Renal cortex interstitium (tissue), 11 donors: ENCODE data around the gene MICAL2. TPM values are rescaled to one million over a fixed set of nuclear protein-coding genes. Genes with fewer than 3 reads are reported as not detected.

ENCODE experiments used
- DNase-seq, 11 donors: peaks; one replicate each; pipeline ENCODE4 v3.0.0-alpha.2; 2013; ENCODE audit warnings: low read depth in 9 of 11, low spot score in 4 of 11; ENCODE audit errors: extremely low read depth in 1 of 11
- polyA plus RNA-seq, 3 donors: library from polyadenylated mRNA; unstranded; fragments of 120-200 nt; gene quantifications; one replicate each; pipeline ENCODE4 v1.2.1, GENCODE V29; 2013; ENCODE audit not compliant: insufficient read length in 3 of 3

MICAL2 gene
- polyA plus RNA-seq, 3 donors: 5.8 to 8.5 (median 6.5) TPM

GRCh38 chr11:12207384-12208150 lies 97.2 kb downstream of the MICAL2 start:
- DNase-seq: no peak

- no peak for DNase-seq
These were observed 98.7 kb downstream of the MICAL2 start for GRCh38 chr11:12209096-12209495.

GRCh38 chr11:12210200-12210599 lies 99.8 kb downstream of the MICAL2 start:
- DNase-seq: no peak

- DNase-seq: no peak
These were observed 101.1 kb downstream of the MICAL2 start for GRCh38 chr11:12211331-12212065.

- DNase-seq: no peak
These were observed 101.9 kb downstream of the MICAL2 start for GRCh38 chr11:12212174-12212820.

GRCh38 chr11:12212821-12213185 lies 102.4 kb downstream of the MICAL2 start:
- no peak for DNase-seq

- no peak for DNase-seq
These were observed 103.5 kb downstream of the MICAL2 start for GRCh38 chr11:12213883-12214282.

- no peak for DNase-seq
These were observed 104.4 kb downstream of the MICAL2 start for GRCh38 chr11:12214751-12215150.

GRCh38 chr11:12215181-12215593 lies 104.8 kb downstream of the MICAL2 start:
- DNase-seq: no peak

- DNase-seq: no peak
These were observed 105.7 kb downstream of the MICAL2 start for GRCh38 chr11:12216041-12216451.

GRCh38 chr11:12216671-12217374 lies 106.4 kb downstream of the MICAL2 start:
- DNase-seq: no peak

GRCh38 chr11:12217879-12218278 lies 107.5 kb downstream of the MICAL2 start:
- no peak for DNase-seq

- no peak for DNase-seq
These were observed 108.5 kb downstream of the MICAL2 start for GRCh38 chr11:12218909-12219308.

- no peak for DNase-seq
These were observed 109.4 kb downstream of the MICAL2 start for GRCh38 chr11:12219757-12220156.

- no peak for DNase-seq
These were observed 109.9 kb downstream of the MICAL2 start for GRCh38 chr11:12220305-12220704.

GRCh38 chr11:12221051-12221535 lies 110.7 kb downstream of the MICAL2 start:
- no peak for DNase-seq

- no peak for DNase-seq
These were observed 111.8 kb downstream of the MICAL2 start for GRCh38 chr11:12222055-12222792.

- no peak for DNase-seq
These were observed 113.6 kb downstream of the MICAL2 start for GRCh38 chr11:12223771-12224536.
